HG02981 (cell line): Measurements from ENCODE around the gene MTHFD2L.

Experiments
- ATAC-seq: cut with Tn5 transposase; IDR thresholded peaks from one replicate; pipeline ENCODE4 v1.9.1; 2021; ENCODE audit warnings: mild to moderate bottlenecking, moderate library complexity; ENCODE audit not compliant: unreplicated experiment

MTHFD2L gene

DNA sequence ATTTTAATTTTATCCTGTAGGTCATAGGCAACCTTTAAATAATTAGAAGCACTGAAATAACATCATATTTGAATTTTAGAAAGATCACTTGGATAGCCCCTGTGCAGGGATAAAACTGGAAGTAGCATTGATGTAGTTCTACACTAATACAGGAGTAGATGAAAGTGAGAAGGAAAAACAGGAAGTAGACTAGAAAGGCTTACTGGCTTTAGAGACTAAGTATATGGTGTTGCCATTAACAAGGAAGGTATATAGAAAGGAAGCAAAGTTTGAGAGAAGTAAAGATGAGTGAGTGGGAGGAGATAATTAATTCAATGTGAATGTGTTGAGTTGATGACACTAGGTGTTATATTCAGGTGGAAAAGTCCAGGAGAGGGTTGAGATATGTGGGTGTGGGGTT lies 77.2 kb downstream of the MTHFD2L start:
- peak; percentile 55 for ATAC-seq

DNA sequence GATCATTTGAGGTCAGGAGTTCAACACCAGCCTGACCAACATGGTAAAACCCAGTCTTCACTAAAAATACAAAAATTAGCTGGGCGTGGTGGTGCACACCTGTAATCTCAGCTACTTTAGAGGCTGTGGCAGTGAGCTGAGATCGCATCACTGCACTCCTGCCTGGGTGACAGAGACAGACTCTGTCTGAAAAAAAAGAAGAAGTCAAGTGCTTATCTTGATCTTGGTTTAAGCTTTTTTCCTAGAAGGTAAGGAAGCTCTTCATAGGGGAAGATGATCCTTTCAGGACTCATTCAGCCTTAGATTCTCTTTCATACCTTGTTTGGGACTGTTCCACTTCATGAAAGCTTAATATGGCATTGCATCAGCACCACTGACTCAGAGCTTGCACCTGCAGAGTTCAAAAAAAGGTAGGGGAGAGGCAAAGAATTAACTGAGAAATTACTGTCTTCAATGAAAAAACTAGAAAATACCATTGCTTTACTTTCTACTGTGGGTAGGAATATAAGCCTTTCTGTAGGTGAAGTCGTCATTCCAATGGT lies 79.6 kb downstream of the MTHFD2L start:
- ATAC-seq, result no peak

DNA sequence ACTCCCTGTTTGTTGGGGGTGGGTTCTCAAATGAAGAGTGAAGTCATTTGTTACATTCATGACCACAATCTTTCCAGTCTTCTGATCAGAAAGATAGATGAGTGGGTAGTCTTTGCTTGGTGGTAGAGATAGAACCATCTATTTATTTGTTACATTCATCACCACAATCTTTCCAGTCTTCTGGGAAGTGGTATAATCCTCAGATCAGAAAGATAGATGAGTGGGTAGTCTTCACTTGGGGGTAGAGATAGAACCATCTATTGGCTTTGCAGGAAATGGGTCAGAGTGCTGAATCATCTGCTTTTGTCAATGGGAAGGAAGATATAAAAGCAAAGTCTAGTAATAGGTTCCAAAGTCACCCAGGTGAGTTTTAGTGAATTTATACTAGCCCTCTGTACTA lies 86.1 kb downstream of the MTHFD2L start:
- no peak for ATAC-seq

DNA sequence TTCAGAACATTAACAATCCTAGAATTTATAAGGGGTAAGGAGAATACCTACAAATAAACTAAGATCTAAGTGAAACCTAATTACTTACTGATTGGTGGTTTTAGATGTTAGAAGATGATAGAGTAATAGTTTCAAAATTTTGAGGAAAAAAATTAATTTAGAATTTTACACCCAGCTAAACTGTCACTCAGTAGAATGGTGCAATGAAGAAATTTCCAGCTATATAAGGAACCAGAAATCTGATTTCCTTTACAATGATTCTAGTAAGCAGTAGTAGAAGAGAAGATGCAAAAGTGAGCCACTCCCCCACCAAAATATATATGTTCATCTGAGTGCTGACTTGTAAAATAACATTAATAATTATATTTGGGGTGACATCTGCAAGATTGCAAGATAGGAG lies 95.0 kb downstream of the MTHFD2L start:
- ATAC-seq, result no peak

DNA sequence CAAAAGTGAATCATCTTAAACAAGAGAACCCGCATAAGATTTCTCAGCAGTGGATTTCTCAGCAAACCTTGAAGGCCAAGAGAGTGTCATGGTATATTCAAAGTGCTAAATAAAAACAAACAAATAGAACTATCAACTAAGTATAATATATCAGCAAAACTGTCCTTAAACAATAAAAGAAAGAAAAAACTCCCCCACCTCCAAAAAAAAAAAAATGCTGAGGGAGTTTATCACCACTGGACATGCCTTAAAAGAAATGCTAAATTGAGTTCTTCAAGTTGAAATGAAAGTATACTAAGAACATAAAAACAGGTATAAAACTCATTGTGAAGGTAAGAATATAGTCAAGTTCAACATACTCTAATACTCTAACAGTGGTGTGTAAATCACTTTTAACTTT lies 96.5 kb downstream of the MTHFD2L start:
- no peak for ATAC-seq

DNA sequence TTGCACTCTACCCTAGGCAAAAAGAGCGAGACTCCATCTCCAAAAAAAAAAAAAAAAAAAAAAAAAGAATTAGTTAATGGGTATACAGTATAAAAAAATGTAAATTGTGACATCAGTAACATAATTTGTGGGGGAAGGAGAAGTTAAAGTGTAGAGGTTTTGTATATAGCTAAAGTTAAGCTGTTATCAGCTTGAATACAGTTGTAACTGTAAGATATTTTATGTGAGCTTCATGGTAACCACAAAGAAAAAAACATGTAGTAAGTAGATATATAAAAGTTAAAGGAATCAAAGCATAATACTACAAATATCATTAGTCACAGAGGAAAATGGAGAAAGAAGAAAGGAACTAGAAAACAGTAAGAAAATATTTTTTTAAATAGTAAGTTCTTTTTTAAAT lies 97.2 kb downstream of the MTHFD2L start:
- no peak for ATAC-seq

DNA sequence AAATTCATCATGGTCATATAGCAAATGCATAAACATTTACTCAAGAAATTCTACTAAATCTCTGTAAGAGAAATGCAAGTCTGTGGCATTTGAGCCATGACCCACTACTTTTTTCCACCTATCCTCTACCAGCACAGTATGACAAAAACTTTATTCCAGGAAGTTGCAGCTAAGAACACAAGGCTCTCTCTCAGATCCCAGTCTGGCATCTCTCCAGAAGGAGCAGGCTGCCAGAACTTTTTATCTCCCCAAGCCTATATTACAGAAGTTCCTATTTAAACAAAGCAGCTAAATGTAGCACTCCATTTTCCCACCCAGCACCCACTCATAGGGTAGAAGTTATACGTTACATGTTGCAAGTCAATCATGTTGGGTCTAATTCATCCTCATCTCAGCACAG lies 101.0 kb downstream of the MTHFD2L start:
- no peak for ATAC-seq

DNA sequence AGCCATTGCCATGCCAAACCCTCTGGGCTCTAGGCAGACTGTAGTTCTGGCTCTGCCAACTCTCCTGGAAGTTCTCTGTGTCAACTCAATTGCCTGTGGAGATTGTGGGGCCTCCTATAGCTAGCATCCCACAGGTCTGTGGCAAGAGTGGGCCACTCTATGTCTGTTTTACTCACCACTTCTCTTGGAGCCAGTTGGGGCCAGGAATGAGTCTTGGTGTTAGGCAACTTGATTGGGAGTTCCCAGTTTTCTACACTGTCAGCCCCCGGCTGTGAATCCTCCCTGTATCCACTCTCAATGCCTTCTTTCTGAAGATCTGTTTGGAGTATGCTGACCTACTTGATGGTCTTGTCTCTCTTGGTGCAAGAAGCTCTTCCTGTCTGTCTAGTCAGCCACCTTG lies 102.1 kb downstream of the MTHFD2L start:
- no peak for ATAC-seq

DNA sequence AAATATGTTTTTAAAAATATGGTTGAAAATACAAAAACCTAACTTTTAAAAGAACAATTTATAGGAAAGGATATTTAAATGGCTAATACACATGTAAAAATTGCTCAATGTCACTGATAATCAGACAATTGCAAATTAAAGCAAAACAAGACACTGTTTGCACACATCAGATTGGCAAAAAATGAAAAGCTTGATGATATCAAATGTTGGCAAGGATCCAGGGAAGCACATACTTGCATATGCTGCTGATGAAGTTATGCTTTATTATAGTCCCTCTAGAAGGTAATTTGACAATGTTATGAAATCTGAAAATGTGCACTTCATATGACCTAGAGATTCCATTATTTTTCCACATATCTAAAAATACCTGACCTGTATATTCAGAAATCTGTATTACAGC lies 104.6 kb downstream of the MTHFD2L start:
- no peak for ATAC-seq

DNA sequence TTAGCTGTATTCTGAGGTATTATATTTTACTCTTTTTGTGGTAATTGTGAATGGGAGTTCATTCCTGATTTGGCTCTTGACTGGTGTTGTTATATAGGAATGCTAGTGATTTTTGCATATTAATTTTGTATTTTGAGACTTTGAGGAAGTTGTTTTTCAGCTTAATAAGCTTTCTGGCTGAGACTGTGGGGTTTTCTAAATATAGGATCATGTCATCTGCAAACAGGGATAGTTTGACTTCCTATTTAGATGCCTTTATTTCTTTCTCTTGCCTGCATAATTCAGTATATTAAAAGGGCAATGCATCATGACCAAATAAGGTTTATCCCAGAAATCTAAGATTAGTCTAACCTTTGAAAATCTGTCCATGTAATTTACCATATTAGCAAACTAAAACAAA lies 105.6 kb downstream of the MTHFD2L start:
- ATAC-seq, result no peak

DNA sequence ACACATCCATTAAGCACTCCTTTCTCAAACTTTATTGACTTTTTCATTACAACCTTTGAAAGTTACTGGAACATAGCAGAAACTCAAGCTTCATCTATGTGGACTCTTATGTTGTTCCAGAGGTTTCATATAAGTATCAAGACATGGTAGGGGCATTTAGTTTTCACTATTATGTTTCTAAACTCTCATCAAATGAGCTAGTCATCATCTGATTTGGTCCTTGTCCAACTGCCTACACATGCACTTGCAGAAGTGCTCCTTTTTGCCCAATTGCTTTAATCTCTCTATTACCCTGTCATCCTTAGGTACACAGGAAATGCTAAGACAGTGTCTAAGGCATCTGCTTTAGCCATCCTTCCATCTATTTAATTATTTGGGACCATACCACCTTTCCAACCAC lies 108.2 kb downstream of the MTHFD2L start:
- no peak for ATAC-seq

DNA sequence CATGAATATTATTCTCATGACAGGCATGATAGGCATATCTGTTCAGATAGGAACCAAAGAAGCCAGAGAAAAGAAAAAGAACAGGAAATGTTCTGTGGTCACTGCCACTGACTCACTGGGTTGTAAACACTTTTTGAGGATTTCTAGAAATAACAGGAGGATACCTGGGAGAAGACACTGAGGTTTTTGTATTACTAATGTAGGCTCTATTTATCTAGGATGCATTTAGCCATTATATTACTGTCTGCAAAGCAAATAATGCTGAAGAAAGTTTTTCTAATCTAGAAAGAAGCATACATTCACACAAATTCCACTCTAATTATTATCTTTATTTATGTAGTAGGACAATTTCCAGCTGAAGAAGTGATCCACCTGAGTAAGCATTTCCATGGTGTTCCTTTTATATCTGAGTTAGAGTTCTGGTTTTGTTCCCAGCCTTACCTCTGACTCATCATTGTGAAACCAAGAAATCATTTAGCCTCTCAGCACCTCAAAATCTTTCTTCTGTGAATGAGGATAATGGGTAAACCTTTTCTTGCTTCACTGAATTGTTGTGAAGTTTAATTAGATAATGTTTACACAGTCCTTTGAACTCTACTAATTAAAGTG lies 110.2 kb downstream of the MTHFD2L start:
- no peak for ATAC-seq

DNA sequence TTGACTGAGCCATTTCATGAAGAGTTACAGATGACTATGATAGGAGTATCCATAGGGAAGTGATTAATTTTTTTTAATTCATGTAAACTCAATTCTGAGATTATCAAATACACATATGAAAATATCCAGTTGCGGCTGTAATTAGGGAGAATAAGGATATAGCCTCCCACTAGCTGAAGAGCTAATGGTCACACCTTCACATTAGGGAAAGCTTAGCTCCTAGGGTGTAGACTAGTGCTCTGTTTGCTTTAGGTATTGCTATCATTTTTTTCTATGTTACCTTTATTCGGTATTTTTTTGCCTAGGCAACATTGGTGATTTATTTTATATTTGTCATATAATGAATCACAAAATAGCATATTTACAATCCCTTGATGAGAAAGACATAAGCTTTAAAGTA lies 110.7 kb downstream of the MTHFD2L start:
- no peak for ATAC-seq

DNA sequence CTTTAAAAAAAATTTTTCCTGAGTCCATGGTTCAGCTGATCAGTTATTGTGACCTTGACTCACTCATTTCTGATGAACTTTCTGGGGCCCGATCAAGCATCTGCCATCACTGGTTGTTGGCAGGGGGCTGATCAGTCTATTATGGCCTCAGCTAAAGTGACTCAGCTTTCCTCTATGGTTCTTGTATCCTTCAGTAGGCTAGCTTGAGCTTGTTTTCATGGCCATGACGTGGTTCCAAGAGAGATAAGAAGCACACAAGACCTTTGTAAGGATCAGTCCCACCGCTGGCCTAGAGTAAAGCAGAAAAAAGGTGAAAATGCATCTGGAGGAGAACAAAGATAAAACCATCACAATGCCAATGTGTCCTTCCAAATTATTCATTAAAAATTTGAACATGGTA lies 120.6 kb downstream of the MTHFD2L start:
- no peak for ATAC-seq

DNA sequence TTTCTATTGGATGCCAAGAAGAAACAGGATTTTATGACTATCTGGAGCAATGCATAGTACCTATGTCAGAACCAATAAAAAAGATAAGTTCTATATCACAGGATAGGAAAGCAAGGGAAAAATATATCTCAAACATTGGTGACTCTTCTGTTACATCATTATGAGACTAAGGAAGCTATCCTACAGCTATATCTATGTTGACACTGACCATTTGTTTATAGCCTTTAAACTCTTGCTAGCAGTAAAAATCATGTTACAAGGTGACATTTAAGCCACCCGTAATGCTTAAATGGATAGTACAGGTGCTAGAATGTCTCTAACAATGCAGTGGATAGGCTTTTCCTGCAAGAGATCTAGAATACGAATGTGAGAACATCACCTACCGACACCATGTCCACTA lies 121.8 kb downstream of the MTHFD2L start:
- no peak for ATAC-seq

DNA sequence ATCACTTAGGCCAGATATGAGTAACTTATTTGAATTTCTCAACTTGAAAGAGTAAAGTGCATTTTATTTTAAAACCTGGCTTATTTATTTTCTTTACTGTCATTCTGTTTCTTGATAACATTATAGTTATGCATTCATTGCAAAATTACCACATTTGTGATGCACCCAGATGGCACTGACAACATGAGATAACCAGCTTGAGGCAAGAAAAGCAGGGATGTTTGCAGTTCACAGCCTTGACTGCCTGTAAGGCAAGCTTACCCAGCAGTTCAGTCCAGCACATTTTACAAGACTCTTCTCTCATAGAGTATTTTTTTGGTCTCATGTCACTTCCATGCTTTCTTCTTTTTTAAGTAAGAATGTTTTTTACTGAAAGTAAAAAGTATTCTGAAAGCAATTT lies 125.0 kb downstream of the MTHFD2L start:
- no peak for ATAC-seq

DNA sequence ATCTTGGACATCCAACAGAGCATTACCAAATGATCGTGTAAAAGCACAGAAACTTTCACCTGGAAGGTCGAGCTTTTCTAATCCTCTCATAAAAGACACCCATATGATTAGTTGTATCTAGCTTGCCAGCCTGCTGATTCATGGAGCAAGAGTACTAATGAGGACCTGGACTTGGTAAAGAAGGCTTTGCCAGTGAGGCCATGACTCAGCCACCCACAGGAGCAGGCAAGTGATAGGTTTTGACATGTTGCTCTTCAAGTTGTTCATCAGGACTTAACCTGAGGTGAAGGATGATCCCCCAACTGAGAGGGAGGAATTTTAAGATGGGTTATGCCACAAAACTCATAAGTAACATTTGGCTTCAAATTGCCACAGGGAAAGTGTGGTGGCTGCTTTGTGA lies 125.7 kb downstream of the MTHFD2L start:
- no peak for ATAC-seq

DNA sequence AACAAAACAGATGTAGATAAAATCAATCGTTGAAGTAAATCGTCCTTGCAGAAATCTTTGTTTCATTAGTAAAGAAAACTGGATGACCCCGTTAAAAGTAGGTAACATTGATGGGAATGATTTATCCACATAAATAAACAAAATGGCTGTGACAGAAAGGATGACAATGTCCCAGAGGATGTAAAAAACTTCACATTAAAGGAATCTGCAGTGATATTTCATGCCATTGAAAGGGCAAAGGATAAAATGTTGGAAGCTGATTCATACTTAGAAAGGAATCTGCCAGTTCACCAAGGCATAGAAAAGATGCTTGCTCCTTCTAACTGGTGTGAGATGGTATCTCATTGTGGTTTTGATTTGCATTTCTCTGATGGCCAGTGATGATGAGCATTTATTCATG lies 126.1 kb downstream of the MTHFD2L start:
- ATAC-seq, result no peak

DNA sequence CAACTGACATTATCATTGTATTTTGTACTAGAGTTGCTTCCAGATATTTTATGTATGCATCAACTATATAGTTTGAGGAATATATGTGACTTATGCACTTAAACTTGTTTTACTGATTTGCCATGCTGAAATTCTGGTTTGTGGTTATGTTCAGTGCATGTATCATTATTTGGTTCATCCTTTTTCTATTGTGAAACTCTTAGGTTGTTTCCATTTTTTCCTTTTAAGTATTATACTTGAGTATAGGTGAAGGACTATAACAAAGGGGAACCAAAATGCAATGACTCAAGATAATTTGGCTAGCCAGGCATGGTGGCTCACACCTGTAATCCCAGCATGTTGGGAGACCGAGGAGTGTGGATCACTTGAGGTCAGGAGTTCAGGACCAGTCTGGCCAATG lies 129.2 kb downstream of the MTHFD2L start:
- no peak for ATAC-seq

DNA sequence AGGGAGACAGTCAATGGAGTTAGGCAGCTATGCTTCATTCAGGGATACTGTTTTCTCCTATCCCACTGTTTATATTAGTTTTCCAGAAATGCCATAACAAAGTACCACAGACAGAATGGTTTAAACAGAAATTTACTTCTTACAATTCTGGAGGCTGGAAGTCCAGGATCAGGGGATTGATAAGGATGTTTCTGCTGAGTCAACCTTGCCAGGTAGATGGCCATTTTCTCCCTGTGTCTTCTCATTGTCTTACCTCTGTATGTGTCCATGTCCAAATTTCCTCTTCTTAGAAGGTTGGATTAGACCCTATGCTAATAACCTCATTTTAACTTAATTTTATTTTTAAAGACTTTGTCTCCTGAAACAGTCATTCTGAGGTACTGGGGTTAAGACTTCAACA lies 129.9 kb downstream of the MTHFD2L start:
- ATAC-seq, result no peak

DNA sequence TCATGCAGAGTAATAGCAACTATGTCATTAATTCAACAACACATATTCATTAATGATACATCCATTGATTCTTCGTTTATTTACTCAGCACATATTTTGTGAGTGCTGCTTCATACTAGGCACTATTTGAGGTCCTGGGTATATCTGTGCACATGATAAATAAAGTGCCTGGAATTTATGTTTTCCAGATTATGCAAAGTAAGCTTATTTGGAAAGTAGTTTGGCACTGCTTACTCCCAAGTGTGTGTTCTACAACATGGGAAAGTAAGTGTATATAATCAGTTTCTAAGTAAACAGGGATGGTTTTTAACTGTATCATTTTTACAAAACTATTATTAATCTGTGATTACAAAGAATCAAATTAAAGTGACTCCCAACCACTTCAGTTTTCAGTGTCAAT lies 133.6 kb downstream of the MTHFD2L start:
- ATAC-seq, result no peak

DNA sequence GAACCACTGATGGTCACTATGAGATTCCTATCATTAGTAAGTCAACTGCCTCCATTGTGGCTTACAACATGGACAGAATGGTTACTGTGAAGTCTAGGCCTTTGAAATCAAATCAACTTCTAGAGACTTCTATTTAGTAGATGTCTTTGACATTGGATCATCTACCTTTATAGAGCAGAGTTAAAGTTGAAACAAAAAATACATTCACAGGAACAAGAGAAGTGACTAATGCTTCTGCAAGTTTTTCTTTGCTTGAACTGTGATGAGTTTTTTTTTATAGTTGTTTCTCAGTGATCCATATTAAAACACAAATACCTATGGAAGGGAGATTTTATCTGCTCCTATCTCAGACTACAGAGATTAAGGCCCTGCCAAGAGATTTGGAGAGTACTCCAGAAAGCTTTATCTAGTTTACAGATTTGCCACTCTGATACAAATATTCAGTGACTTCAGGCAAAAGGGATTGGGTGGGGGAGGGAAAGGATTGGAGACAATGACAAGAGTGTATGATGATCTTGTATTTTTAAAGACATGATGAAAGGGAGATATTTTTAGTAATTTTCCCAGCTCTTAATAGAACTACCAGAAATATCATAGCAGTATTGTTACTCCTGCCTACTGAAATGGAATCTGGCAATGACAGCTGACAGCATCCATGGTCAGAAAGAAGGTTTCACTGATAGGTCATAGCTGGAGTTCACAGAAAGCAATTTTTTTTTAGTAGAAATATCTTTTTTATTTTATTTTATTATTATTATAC lies 134.4 kb downstream of the MTHFD2L start:
- no peak for ATAC-seq

DNA sequence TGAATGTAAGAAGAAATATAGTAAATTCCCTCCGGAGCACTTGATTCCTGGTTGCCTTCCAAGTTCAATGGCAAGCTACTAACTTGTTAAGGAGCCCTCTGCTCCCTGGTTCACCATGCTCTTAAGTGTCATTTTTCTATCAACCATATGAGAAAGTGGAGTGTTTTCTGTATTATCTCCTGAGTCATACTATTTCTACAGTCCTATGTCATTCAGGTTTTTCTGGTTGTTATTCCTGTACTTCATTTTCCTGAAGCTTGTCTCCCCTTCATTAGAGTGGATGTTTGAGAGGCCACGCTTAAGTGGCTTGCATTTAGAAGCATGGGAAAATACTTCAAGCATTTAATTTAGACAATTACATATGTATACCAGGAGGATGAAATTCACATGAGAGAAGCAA lies 135.6 kb downstream of the MTHFD2L start:
- no peak for ATAC-seq
